ENCODE data around the gene SIRT6. TPM values are rescaled to one million over a fixed set of nuclear protein-coding genes. Genes with fewer than 3 reads are reported as not detected.
"Not testable (repeated sequence)": the region's sequence is repeated elsewhere in the genome, so short reads cannot be mapped to it uniquely, and the experiment has no call there.

Gene SIRT6
- total RNA-seq, 1 donor: 14.7 TPM

GRCh38 chr19:4198467-4199126, 16.2 kb upstream of the SIRT6 start:
- no peak overlapping the region for H3K4me3 ChIP-seq (ENCODE audit: low read depth, low read length)
- TF ChIP-seq, protein P1, sequence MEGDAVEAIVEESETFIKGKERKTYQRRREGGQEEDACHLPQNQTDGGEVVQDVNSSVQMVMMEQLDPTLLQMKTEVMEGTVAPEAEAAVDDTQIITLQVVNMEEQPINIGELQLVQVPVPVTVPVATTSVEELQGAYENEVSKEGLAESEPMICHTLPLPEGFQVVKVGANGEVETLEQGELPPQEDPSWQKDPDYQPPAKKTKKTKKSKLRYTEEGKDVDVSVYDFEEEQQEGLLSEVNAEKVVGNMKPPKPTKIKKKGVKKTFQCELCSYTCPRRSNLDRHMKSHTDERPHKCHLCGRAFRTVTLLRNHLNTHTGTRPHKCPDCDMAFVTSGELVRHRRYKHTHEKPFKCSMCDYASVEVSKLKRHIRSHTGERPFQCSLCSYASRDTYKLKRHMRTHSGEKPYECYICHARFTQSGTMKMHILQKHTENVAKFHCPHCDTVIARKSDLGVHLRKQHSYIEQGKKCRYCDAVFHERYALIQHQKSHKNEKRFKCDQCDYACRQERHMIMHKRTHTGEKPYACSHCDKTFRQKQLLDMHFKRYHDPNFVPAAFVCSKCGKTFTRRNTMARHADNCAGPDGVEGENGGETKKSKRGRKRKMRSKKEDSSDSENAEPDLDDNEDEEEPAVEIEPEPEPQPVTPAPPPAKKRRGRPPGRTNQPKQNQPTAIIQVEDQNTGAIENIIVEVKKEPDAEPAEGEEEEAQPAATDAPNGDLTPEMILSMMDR (IDR thresholded peaks at IDR 0.05; ENCODE audit: insufficient read depth, low read length): no peak
- no peak for DNase-seq (ENCODE audit: low read depth)

DNA sequence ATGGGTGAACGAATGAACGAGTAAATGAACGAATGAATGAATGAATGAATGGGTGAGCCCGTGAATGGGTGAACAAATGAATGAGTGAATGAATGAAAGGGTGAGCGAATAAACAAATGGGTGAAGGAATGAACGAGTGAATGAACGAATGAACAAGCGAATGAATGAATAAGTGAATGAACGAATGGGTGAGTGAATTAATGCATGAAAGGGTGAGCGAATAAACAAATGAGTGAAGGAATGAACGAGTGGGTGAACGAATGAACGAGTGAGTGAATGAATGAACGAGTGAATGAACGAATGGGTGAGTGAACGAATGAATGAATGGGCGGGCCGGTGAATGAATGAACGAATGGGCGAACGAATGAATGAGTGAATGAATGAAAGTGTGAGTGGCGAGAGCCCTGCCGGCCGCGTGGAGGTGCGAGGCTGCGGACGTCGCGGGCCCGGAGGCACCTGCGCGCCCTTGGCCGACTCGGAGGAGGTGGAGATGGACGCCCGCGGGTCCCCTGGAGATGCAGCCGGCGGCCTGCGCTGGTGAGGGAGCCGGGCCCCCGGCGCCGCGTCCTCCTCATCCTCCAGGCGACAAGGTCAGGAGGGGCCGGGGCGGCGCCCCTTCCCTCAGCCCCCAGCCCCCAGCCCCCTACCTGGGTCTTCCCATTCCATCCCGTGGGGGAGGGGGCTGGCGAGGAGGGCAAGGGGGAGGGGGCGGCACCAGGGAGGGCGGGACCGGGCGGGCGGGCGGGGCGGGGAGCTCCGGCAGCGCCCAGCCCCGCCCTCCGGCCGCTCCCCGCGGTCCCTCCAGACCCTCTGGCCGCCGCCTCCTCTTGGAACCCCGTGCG, 15.5 kb upstream of the SIRT6 start:
- TF ChIP-seq, protein P1 (IDR thresholded peaks at IDR 0.05; ENCODE audit: insufficient read depth, low read length): no peak
- no peak overlapping the region for H3K4me3 ChIP-seq (ENCODE audit: low read depth, low read length)
- DNase-seq (ENCODE audit: low read depth): no peak

GRCh38 chr19:4197228-4197624, 14.9 kb upstream of the SIRT6 start:
- TF ChIP-seq, protein P1 (IDR thresholded peaks at IDR 0.05; ENCODE audit: insufficient read depth, low read length): no peak
- DNase-seq (ENCODE audit: low read depth): no peak
- H3K4me3 ChIP-seq (ENCODE audit: low read depth, low read length): no peak overlapping the region

- DNase-seq (ENCODE audit: low read depth): no peak
- TF ChIP-seq, protein P1 (IDR thresholded peaks at IDR 0.05; ENCODE audit: insufficient read depth, low read length): no peak
- no peak overlapping the region for H3K4me3 ChIP-seq (ENCODE audit: low read depth, low read length)
These were observed 14.3 kb upstream of the SIRT6 start for GRCh38 chr19:4196587-4197148.

DNA sequence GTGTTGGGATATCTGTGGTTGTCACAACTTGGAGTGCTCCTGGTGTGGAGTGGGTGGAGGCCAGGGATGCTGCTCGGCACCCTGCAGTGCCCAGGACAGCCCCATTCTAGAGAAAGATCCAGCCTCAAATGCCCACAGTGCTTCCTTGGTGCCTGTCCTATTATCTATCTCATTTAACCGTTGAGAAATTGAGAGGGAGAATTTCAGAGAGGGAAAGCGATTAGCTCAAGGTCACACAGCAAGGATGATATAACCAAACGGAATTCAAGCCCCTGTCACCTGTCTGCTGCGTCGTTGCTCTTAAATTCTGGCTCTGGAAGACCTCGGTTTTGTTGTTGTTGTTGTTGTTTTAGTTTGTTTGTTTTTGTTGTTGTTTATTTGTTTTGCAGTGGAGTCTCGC, 13.6 kb upstream of the SIRT6 start:
- DNase-seq (ENCODE audit: low read depth): no peak
- TF ChIP-seq, protein P1 (IDR thresholded peaks at IDR 0.05; ENCODE audit: insufficient read depth, low read length): no peak

DNA sequence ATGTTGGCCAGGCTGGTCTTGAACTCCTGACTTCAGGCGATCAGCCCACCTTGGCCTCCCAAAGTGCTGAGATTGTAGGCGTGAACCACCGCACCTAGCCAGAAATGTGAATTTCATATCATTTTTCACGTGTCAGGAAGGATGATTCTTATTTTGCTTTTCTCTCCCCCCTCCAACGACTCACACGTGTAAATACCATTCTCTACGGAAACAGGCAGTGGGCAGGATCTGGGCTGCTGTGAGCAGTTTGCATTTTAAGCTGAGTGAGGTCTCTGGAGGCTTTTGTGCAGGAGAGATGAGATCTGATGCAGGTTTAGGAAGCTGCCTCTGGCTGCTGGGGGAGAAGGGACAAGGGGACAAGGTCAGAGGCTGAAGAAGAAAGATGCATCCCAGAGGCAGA, 12.0 kb upstream of the SIRT6 start:
- no peak for DNase-seq (ENCODE audit: low read depth)
- TF ChIP-seq, protein P1 (IDR thresholded peaks at IDR 0.05; ENCODE audit: insufficient read depth, low read length): no peak
- no peak overlapping the region for H3K4me3 ChIP-seq (ENCODE audit: low read depth, low read length)

More for the DNA sequence above, 13.6 kb upstream of the SIRT6 start:
- H3K4me3 ChIP-seq (ENCODE audit: low read depth, low read length): no peak overlapping the region

DNA sequence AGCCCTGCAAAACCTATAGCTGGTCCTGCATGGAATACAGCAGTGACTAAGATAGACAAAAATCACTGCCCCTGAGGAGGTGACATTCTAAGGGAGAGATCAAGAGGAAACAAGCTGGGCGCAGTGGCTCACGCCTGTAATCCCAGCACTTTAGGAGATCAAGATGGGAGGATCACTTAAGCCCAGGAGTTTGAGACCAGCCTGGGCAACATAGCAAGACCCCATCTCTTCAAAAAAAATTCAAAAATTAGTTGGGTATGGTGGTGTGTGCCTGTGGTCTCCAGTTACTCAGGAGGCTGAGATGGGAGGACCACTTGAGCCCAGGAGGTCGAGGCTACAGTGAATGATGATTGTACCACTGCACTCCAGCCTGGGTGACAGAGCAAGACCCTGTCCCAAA, 10.2 kb upstream of the SIRT6 start:
- not testable (repeated sequence) for DNase-seq (ENCODE audit: low read depth); H3K4me3 ChIP-seq (ENCODE audit: low read depth, low read length)
